Measurements from ENCODE around the gene HEG1. TPM values are rescaled to one million over a fixed set of nuclear protein-coding genes. Genes with fewer than 3 reads are reported as not detected.

The HEG1 gene
- total and polyA plus RNA-seq, 2 of the 4 experiments (the other 2 are of a cell fraction): 25.6 to 43.4 TPM

- POLR2A ChIA-PET (ENCODE audit: unreplicated experiment): no interaction called here
- Histone ChIP-seq H3K9me1 (ENCODE audit: insufficient read depth, low read length) (0 out of 2 replicates have a peak, but pooled peaks cover 5% of the 10 kb centered on the region), H4K5ac (ENCODE audit: low read depth, low read length) (no peak overlapping the region), H4K91ac (ENCODE audit: insufficient read depth, low read depth, low read length) (no peak overlapping the region), H3K18ac (ENCODE audit: low read depth, low read length) (no peak overlapping the region), H2AK5ac (ENCODE audit: low read depth, low read length) (no peak overlapping the region), H3K9me3 (ENCODE audit: control insufficient read depth, insufficient read depth, low read length) (no peaks in the 10 kb centered on the region), H3K4ac (ENCODE audit: low read depth, low read length) (no peak overlapping the region), H3K4me3 (ENCODE audit: insufficient read depth, low read depth, low read length) (no peak overlapping the region), H3K27ac (ENCODE audit: insufficient read depth, low read length) (no peak overlapping the region), H2BK20ac (ENCODE audit: low read depth, low read length) (no peak overlapping the region), H2BK120ac (ENCODE audit: low read depth, low read length) (no peak overlapping the region), H2BK15ac (ENCODE audit: low read depth, low read length) (no peak overlapping the region), H2AK9ac (replicated peaks; ENCODE audit: low read depth, low read length, poor library complexity) (no peak overlapping the region), H4K8ac (ENCODE audit: low read depth in 2 of 2, low read length in 2 of 2) (no peak overlapping the region), H3K14ac (replicated peaks; ENCODE audit: low read depth, low read length) (no peak overlapping the region), H3K27me3 (ENCODE audit: control insufficient read depth, insufficient read depth, low read length) (no peaks in the 10 kb centered on the region), H3K79me1 (ENCODE audit: low read depth in 1 of 2, low read length in 2 of 2) (peaks cover 22 to 56% of the 10 kb centered on the region in 2 experiments; a peak in 3 of 4 replicates), H3K9ac (ENCODE audit: low read depth, low read length) (no peak overlapping the region), H3K23ac (ENCODE audit: low read depth, low read length) (no peak overlapping the region), H3K56ac (ENCODE audit: extremely low read depth, insufficient read depth, low read length) (no peak overlapping the region), H4K20me1 (ENCODE audit: insufficient read depth, low read length) (peaks cover 47% of the 10 kb centered on the region; the same call in 1 of the 2 replicates), H3K4me1 (ENCODE audit: control insufficient read depth, insufficient read depth, low read length) (no peaks in the 10 kb centered on the region), H2AFZ (replicated peaks; ENCODE audit: low read length, poor library complexity) (no peak overlapping the region), H2BK5ac (ENCODE audit: low read depth, low read length, poor library complexity, severe bottlenecking) (no peak overlapping the region), H3K36me3 (ENCODE audit: control insufficient read depth, insufficient read depth, low read length) (peaks cover 53% of the 10 kb centered on the region), H3K4me2 (ENCODE audit: low read depth, low read length) (no peak overlapping the region)
- ATAC-seq (ENCODE audit: low read depth): no peak
- intact Hi-C loops (cut with micrococcal nuclease) (no loop called here), dilution Hi-C loops (cut with HindIII; ENCODE audit: low sequenced_read_pairs, unreplicated experiment) (no loop called here), in situ Hi-C loops (cut with MboI; ENCODE audit: low sequenced_read_pairs) (no loop called here)
- CTCF ChIA-PET: no interaction called here
- no peak for TF ChIP-seq NFE2L2 (IDR thresholded peaks at IDR 0.05; ENCODE audit: low read depth, low read length)
- no peak for TF ChIP-seq RCOR1 (IDR thresholded peaks at IDR 0.05; ENCODE audit: insufficient replicate concordance, low read length)
- no peak for TF ChIP-seq FOS (IDR thresholded peaks at IDR 0.05; ENCODE audit: low read depth, low read length)
- no peak for TF ChIP-seq USF2 (IDR thresholded peaks at IDR 0.05; ENCODE audit: low read depth, low read length)
- TF ChIP-seq MAZ (IDR thresholded peaks at IDR 0.05; ENCODE audit: borderline replicate concordance, low read depth, low read length): no peak
- TF ChIP-seq MXI1 (IDR thresholded peaks at IDR 0.05; ENCODE audit: borderline replicate concordance, low read depth, low read length): no peak
- TF ChIP-seq POLR2A (IDR thresholded peaks at IDR 0.05; ENCODE audit: low read depth, low read length): no peak
- WGBS, 2 experiments (ENCODE audit: extremely low coverage in 2 of 2, insufficient read length in 1 of 2): 100% methylated on average over 1 of the region's 3 CpGs; no CpG with 5 or more reads in 1 of the 2 experiments
- no peak for DNase-seq
- no TSS peak for BruUV-seq (replicated peaks)
Measured at GRCh38 chr3:125019271-125019670, 36.5 kb downstream of the HEG1 start.
